ENCODE data around the gene CCDC187. TPM values are rescaled to one million over a fixed set of nuclear protein-coding genes. Genes with fewer than 3 reads are reported as not detected.

CCDC187 gene
- total RNA-seq, 1 donor, result not detected

- no peak overlapping the region for H2AFZ ChIP-seq (ENCODE audit: low read length)
- no peaks in the 10 kb centered on the region for H3K4me1 ChIP-seq (ENCODE audit: insufficient read depth, low read length)
- no peak for DNase-seq (ENCODE audit: insufficient read length, low spot score, missing footprints)
- H3K27me3 ChIP-seq (ENCODE audit: insufficient read depth, low read length), result peaks cover 10% of the 10 kb centered on the region
- no peak for TF ChIP-seq CTCF (IDR thresholded peaks at IDR 0.05; ENCODE audit: extremely low read depth, low read depth, low read length)
- H3K4me3 ChIP-seq (ENCODE audit: insufficient read depth, low read length), result no peak overlapping the region
- no peaks in the 10 kb centered on the region for H3K36me3 ChIP-seq (ENCODE audit: insufficient read depth, low read length)
- H3K9me3 ChIP-seq (ENCODE audit: low read depth, low read length), result no peaks in the 10 kb centered on the region
- H3K79me2 ChIP-seq (ENCODE audit: insufficient read depth, low read length), result no peaks in the 10 kb centered on the region
- H4K20me1 ChIP-seq (ENCODE audit: insufficient read depth, low read length), result no peaks in the 10 kb centered on the region
- no peak overlapping the region for H3K4me2 ChIP-seq (ENCODE audit: insufficient read depth, low read length)
- no peak overlapping the region for H3K27ac ChIP-seq (ENCODE audit: low read depth, low read length)
These were observed 38.1 kb downstream of the CCDC187 start for GRCh38 chr9:136265561-136266355.

DNA sequence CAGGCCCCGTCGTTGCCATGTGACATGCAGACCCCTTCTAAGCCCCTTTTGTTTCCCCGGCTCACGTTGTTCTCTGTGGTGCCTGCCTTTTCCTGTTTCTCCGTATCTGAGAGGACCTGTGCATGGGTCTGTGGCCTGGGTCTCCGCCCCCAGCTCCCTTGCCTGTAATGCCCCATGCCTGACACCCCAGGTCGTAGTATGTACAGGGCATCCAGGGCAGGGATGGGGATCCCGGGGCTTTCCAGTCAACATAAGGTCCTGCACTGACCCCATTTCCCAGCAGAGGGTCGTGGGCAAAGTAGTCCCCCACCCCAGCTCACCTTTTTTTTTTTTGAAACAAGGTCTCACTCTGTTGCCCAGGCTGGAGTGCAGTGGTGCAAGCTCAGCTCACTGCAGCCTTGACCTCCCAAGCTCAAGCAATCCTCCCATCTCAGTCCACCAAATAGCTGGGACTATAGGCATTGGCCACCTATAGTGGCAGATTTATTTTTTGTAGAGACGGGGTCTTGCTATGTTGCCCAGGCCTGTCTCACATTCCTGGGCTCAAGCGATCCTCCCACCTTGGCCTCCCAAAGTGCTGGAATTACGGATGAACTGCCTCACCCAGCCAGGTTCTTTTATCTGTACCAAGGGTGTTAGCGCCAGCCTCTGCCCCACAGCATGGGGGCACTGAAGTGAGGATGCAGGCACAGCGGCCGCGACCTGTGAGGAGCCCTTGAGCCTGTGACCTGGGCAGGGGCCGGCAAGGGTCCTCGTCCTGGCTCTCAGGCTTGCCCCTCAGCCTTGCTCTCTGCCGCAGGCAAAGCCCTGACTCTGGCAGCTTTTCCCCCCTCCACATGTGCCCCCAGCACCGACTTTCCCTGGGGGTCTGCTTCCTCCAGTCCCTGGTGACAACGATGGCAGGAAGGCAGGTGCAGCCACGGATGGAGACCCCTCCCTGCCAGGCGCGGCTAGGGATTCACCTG, 39.2 kb downstream of the CCDC187 start:
- TF ChIP-seq CTCF (IDR thresholded peaks at IDR 0.05; ENCODE audit: extremely low read depth, low read depth, low read length), result no peak
- H3K79me2 ChIP-seq (ENCODE audit: insufficient read depth, low read length), result no peaks in the 10 kb centered on the region
- H3K4me1 ChIP-seq (ENCODE audit: insufficient read depth, low read length), result no peaks in the 10 kb centered on the region
- H4K20me1 ChIP-seq (ENCODE audit: insufficient read depth, low read length), result no peaks in the 10 kb centered on the region
- H2AFZ ChIP-seq (ENCODE audit: low read length), result no peak overlapping the region
- no peak for DNase-seq (ENCODE audit: insufficient read length, low spot score, missing footprints)
- no peaks in the 10 kb centered on the region for H3K9me3 ChIP-seq (ENCODE audit: low read depth, low read length)
- H3K4me2 ChIP-seq (ENCODE audit: insufficient read depth, low read length), result no peak overlapping the region
- no peak overlapping the region for H3K4me3 ChIP-seq (ENCODE audit: insufficient read depth, low read length)
- H3K36me3 ChIP-seq (ENCODE audit: insufficient read depth, low read length), result no peaks in the 10 kb centered on the region
- H3K27me3 ChIP-seq (ENCODE audit: insufficient read depth, low read length), result peaks cover 10% of the 10 kb centered on the region
- no peak overlapping the region for H3K27ac ChIP-seq (ENCODE audit: low read depth, low read length)

GRCh38 chr9:136264031-136264430, 39.9 kb downstream of the CCDC187 start:
- Histone ChIP-seq H3K9me3 (ENCODE audit: low read depth, low read length) (no peaks in the 10 kb centered on the region), H2AFZ (ENCODE audit: low read length) (no peak overlapping the region), H3K27me3 (ENCODE audit: insufficient read depth, low read length) (peaks cover 8% of the 10 kb centered on the region), H3K4me3 (ENCODE audit: insufficient read depth, low read length) (no peak overlapping the region), H3K27ac (ENCODE audit: low read depth, low read length) (no peak overlapping the region), H4K20me1 (ENCODE audit: insufficient read depth, low read length) (no peaks in the 10 kb centered on the region), H3K79me2 (ENCODE audit: insufficient read depth, low read length) (no peaks in the 10 kb centered on the region), H3K4me1 (ENCODE audit: insufficient read depth, low read length) (no peaks in the 10 kb centered on the region), H3K4me2 (ENCODE audit: insufficient read depth, low read length) (no peak overlapping the region), H3K36me3 (ENCODE audit: insufficient read depth, low read length) (no peaks in the 10 kb centered on the region)
- no peak for DNase-seq (ENCODE audit: insufficient read length, low spot score, missing footprints)
- TF ChIP-seq CTCF (IDR thresholded peaks at IDR 0.05; ENCODE audit: extremely low read depth, low read depth, low read length), result no peak

All from osteoblast (primary cell).